Mononuclear cell (primary cell): ENCODE results near the gene ENHO. TPM values are rescaled to one million over a fixed set of nuclear protein-coding genes. Genes with fewer than 3 reads are reported as not detected.

Experiments
- total RNA-seq: library from RNA; depleted of rRNA; stranded (reverse); fragments of >200 nt; gene quantifications from one replicate; pipeline ENCODE4 v1.2.3, GENCODE V29; 2012

Gene ENHO
- total RNA-seq, 1 donor, result 0.63 TPM

Other genes starting within 250 kb of the ENHO start
- gene KIF24, start 193.7 kb downstream of the ENHO start, total RNA-seq, result 0.21 TPM
- 8.9 TPM for gene NUDT2, start 193.4 kb downstream of the ENHO start, total RNA-seq
- gene MYORG, start 146.1 kb downstream of the ENHO start, total RNA-seq, result 0.10 TPM
- gene FAM219A, start 64.4 kb downstream of the ENHO start, total RNA-seq, result 2.0 TPM
- gene DNAI1, start 64.2 kb downstream of the ENHO start, total RNA-seq, result not detected
- not detected for gene CNTFR, start 66.7 kb upstream of the ENHO start, total RNA-seq
- 6.1 TPM for gene RPP25L, start 89.1 kb upstream of the ENHO start, total RNA-seq
- 43.6 TPM for gene DCTN3, start 97.5 kb upstream of the ENHO start, total RNA-seq
- gene ARID3C, start 106.1 kb upstream of the ENHO start, total RNA-seq, result not detected
- 15.6 TPM for gene SIGMAR1, start 114.8 kb upstream of the ENHO start, total RNA-seq
- 46.4 TPM for gene GALT, start 123.7 kb upstream of the ENHO start, total RNA-seq
- gene IL11RA, start 129.2 kb upstream of the ENHO start, total RNA-seq, result 17.8 TPM
- gene CCL27, start 139.7 kb upstream of the ENHO start, total RNA-seq, result 0.21 TPM
- gene CCL19, start 168.3 kb upstream of the ENHO start, total RNA-seq, result not detected
- not detected for gene CCL21, start 187.1 kb upstream of the ENHO start, total RNA-seq